IPS-NIHi11 (cell line): ENCODE results near the gene NLN.
"Not testable (repeated sequence)": the region's sequence is repeated elsewhere in the genome, so short reads cannot be mapped to it uniquely, and the experiment has no call there.

Experiments
- DNase-seq: peaks from one replicate; pipeline ENCODE4 v3.0.0; 2012; ENCODE audit warnings: mixed read lengths, low spot score

Gene NLN

GRCh38 chr5:65772963-65773362 lies 51.0 kb downstream of the NLN start:
- not testable (repeated sequence) for DNase-seq

GRCh38 chr5:65774346-65774745 lies 52.3 kb downstream of the NLN start:
- DNase-seq, result no peak

DNA sequence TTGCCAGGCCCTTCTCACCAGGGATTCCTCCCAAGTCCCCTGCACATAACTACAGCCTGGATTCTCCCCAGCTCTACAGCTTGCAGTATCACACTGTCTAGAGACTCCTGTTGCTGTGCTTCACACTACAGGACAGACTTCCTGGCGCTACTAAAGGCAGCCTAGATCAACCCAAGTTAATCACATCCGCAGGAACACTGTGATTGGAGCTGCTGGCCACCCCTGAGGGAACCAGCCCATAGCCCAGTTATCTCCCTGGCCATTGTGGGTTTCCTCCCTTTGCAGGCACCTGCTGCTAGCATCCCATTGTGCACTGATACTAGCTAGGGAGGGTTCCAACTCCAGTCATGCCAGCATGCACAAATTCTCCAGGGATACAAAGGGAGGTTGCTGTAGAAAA lies 53.5 kb downstream of the NLN start:
- no peak for DNase-seq

DNA sequence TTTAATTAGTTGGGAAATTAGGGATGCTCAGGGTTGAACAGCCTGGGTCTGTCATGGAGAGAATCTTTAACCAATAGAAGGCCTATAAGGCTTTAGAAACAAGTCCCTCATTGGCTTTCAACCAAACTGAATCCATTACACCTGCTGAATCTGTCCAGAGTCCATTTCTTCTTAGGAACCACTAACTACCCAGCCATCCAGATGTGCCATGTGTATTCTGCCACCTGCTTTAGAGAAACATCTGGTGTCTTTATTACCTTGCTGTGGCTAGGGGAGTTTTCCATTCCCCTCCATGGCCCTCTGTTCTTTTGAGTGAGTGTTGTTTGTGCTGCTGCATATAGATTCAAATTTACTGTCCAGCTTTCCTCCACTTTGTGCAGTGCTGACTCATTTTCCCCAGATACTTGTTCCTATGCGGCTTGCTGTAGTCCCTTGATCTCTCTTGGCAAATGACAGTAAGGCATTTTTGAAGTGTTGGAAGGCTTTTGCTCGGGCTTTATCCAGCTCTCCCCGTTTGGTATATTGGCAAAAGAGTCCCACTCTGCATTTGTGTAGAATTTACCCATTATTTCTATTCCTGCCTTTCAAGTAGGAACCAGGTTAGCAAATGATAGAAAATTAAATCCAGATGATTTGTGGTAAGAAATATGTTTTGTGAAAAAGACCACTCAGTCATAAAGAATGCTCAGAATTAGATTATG lies 54.6 kb downstream of the NLN start:
- no peak for DNase-seq

- no peak for DNase-seq
These were observed 56.1 kb downstream of the NLN start for GRCh38 chr5:65778126-65778525.

- no peak for DNase-seq
These were observed 57.6 kb downstream of the NLN start for GRCh38 chr5:65779643-65780042.

DNA sequence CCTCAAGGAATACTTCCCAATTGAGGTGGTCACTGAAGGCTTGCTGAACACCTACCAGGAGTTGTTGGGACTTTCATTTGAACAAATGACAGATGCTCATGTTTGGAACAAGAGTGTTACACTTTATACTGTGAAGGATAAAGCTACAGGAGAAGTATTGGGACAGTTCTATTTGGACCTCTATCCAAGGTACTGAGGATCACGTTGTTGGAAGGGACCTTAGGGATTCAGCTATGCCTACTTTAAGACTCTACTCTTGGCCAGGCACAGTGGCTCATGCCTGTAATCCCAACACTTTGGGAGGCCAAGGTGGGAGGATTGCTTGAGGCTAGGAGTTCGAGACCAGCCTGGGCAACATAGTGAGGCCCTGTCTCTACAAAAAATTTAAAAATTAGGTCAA lies 66.3 kb downstream of the NLN start:
- DNase-seq, result not testable (repeated sequence)

GRCh38 chr5:65790371-65791163 lies 68.6 kb downstream of the NLN start:
- no peak for DNase-seq

DNA sequence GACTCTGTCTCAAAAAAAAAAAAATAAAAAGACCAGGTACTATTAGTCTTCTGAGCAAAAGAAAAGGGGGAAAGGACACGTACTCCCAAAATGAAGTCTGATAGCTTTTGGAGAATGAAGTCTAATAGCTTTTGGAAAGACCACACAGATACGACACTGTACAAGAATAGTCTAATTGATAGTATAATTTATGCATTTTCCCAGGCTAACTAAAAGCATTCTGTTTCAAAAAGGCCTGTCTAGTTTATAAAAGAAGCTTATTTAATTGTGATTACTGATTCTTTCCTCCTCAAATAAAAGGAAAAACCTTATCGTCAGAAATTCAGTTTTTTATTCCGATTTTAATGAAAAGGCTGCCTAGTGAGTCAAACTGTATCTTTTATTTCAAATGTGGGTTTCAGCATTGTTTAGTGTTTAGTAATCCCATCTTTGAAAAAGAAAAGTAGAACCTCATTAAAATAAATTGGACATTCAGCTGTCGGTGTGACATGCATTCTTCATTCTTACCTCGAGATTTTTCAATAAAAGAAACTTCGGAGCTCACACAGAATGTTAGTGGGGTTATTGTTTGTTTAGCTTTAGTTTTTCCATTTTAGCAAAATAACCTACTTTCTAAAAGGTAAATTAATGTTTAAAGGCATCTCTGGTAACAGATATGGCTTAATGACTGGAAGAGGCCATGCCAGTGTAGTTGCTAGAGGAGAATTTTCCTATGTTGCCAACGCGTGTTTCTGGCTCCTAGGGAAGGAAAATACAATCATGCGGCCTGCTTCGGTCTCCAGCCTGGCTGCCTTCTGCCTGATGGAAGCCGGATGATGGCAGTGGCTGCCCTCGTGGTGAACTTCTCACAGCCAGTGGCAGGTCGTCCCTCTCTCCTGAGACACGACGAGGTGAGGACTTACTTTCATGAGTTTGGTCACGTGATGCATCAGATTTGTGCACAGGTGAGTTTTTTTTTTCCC lies 70.0 kb downstream of the NLN start:
- no peak for DNase-seq

DNA sequence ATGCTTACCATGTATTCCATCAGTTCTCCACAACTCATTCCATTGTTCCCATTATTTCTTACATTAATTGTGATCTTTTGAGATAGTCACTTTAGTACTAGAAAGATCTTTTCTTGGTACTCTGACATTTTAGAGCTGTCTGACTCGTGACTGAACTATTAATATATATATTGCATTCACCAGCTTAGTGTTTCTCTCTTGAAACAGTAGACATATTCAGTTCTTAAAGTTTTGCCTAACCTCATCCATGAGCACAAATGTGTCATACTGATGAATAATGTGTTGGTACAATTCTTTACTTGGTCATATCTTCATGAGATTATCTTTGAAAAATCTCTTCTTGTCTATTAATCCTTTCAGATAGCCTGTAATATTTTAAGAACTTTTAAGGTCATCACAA lies 74.3 kb downstream of the NLN start:
- DNase-seq, result no peak

- DNase-seq, result no peak
These were observed 74.8 kb downstream of the NLN start for GRCh38 chr5:65796751-65797316.

- DNase-seq, result no peak
These were observed 75.5 kb downstream of the NLN start for GRCh38 chr5:65797481-65797880.

GRCh38 chr5:65799857-65800256 lies 77.9 kb downstream of the NLN start:
- DNase-seq, result no peak

DNA sequence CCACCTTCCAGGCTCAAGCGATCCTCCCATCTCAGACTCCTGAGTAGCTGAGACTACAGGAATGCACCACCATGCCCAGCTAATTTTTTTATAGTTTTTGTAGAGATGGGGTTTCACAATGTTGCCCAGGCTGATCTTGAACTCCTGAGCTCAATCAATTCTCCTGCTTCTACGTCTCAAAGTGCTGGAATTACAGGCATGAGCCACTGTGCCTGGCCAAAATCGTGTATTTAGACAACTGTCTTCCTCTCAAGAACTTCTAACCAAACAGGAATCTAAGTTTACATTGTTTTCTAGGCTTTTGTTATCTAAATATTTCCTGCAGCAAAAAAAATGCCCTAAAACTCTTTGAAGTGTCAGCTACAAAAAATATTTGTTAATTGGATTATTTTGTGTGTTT lies 78.8 kb downstream of the NLN start:
- DNase-seq, result no peak

- DNase-seq, result no peak
These were observed 79.4 kb downstream of the NLN start for GRCh38 chr5:65801352-65801783.

DNA sequence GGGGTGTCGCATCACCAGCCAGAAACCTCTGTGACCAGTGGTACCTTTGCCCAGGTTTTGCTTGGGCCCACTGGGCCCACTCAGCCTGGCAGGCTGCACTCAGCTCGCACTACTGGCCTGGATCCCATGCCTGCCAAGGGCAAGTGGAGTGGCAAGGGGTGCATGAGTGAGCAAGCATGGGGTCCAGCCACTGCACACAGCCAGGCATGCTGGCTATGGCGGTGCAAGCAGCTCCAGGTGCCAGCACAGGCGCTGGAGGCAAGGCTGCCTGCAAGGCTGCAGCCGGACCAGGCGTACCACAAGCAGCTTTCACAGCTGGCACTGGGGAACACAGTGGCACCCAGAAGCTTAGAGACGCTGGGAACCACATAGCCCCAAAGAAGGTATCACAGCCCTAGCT lies 80.1 kb downstream of the NLN start:
- DNase-seq, result no peak

GRCh38 chr5:65802820-65803219 lies 80.8 kb downstream of the NLN start:
- DNase-seq, result no peak

GRCh38 chr5:65803699-65804391 lies 81.8 kb downstream of the NLN start:
- no peak for DNase-seq

DNA sequence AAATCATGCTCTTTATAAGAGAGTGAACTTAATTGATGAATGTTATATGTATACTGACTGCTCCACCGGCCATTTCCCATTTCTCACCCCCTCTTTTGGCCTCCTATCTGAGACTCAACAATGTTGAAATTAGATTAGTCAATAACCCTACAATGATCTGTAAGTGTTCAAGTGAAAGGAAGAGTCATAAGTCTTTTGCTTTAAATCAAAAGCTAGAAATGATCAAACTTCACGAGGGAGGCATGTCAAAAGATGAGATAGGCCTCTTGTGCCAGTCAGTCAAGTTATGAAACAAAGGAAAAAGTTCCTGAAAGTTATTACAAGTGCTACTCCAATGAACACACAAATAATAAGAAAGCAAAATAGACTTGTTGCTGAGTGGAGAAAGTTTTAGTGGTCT lies 83.1 kb downstream of the NLN start:
- DNase-seq, result no peak

DNA sequence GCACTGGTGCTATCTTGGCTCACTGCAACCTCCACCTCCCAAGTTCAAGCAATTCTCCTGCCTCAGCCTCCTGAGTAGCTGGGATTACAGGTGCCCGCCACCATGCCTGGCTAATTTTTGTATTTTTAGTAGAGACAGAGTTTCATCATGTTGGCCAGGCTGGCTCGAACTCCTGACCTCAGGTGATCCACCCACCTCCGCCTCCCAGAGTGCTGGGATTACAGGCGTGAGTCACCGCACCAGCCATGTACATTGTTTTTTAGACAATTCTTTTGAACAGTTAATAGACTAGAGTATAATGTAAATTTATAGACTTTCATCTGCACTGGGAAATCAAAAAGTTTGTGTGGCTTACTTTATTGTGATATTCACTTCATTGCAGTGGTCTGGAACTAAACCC lies 85.5 kb downstream of the NLN start:
- DNase-seq, result not testable (repeated sequence)

GRCh38 chr5:65808251-65808741 lies 86.3 kb downstream of the NLN start:
- DNase-seq, result no peak
